ENCODE measurements around the gene TRIM39.

GRCh38 chr6:30327232-30327746 is 562 bp downstream of the TRIM39 start:
- TF ChIP-seq TEAD1 (CRISPR knock-in tag; IDR thresholded peaks at IDR 0.05) (no peak; the same call in 1 of the 2 replicates), ATF1 (CRISPR knock-in tag; IDR thresholded peaks at IDR 0.05) (no peak), NR3C1 (CRISPR knock-in tag; conservative IDR thresholded peaks at IDR 0.05; ENCODE audit: low read depth) (no peak), AFF4 (CRISPR knock-in tag; IDR thresholded peaks at IDR 0.05; ENCODE audit: borderline replicate concordance) (no peak), CTCF (IDR thresholded peaks at IDR 0.05) (no peak), ATF3 (CRISPR knock-in tag; conservative IDR thresholded peaks at IDR 0.05) (no peak), USF2 (CRISPR knock-in tag; IDR thresholded peaks at IDR 0.05) (no peak), NFYB (CRISPR knock-in tag; conservative IDR thresholded peaks at IDR 0.05; ENCODE audit: low read depth) (no peak), ATF2 (CRISPR knock-in tag; IDR thresholded peaks at IDR 0.05; ENCODE audit: borderline replicate concordance, low read depth) (no peak)
